GM12874 (cell line): ENCODE results near the gene SLC6A13.

Experiments used
- TF ChIP-seq, protein P1 (sequence below): IDR thresholded peaks from 2 replicates; pipeline ENCODE4 v1.5.1; 2011; ENCODE audit warnings: low read depth, mild to moderate bottlenecking, control low read depth, low read length, moderate library complexity; ENCODE audit not compliant: insufficient read depth

SLC6A13 gene

DNA sequence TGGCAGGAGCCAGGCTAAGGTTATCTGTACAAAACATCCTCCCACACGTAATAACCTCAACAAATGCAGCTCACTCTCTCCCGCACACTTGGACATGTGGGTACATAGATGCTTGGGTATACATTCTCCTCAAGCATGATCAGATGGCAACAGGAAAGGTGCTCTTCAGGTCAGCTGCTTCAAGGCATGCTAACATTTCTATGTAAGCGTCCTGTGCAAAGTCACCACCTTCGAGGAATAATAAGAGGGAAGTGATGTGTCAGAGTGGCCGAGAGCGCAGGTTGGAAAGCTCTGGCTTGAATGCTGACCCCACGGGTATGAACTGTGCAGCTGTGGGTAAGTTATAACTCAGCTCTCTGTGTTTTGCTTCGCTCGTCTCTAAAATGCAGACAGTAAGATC lies 24.5 kb downstream of the SLC6A13 start:
- TF ChIP-seq, protein P1, sequence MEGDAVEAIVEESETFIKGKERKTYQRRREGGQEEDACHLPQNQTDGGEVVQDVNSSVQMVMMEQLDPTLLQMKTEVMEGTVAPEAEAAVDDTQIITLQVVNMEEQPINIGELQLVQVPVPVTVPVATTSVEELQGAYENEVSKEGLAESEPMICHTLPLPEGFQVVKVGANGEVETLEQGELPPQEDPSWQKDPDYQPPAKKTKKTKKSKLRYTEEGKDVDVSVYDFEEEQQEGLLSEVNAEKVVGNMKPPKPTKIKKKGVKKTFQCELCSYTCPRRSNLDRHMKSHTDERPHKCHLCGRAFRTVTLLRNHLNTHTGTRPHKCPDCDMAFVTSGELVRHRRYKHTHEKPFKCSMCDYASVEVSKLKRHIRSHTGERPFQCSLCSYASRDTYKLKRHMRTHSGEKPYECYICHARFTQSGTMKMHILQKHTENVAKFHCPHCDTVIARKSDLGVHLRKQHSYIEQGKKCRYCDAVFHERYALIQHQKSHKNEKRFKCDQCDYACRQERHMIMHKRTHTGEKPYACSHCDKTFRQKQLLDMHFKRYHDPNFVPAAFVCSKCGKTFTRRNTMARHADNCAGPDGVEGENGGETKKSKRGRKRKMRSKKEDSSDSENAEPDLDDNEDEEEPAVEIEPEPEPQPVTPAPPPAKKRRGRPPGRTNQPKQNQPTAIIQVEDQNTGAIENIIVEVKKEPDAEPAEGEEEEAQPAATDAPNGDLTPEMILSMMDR, result no peak

DNA sequence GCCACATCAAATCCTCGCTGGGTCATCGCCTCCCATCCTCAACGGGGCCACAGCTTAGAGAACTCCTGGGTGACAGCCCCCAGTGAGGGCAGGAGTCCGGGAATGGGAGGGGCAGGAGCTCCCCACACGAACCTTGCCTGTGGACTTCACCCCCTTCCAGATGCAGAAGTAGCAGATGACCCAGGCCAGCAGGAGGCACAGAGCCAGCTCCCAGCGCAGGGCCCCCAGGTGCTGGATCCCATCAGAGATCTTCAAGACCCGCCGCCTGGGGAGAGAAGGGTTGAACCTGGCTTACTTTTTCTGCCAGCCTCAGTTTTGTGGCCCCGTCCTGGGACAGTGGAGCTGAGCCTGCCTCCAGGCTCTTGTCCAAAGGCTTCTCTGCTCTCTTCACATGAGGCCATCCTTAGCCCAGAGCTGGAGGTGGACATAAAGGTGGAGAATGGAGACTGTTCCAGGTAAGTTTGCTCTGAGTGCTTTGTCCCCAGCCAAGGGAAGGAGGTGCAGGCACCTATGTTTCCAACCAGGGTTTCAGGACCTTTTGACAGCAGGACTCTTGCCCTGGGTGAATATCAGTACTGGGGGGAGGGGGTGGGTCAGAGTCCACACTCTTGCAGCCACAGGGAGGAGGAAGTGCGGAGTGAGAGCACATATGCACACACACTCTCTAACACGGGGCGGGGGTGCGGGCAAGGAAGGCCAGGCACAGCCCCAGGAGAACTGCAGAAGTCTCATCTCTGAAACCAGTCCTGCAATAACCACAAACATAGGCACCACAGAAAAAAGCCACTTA lies 25.4 kb downstream of the SLC6A13 start:
- TF ChIP-seq, protein P1, result no peak

GRCh38 chr12:236445-236844 lies 26.2 kb downstream of the SLC6A13 start:
- TF ChIP-seq, protein P1, result no peak

DNA sequence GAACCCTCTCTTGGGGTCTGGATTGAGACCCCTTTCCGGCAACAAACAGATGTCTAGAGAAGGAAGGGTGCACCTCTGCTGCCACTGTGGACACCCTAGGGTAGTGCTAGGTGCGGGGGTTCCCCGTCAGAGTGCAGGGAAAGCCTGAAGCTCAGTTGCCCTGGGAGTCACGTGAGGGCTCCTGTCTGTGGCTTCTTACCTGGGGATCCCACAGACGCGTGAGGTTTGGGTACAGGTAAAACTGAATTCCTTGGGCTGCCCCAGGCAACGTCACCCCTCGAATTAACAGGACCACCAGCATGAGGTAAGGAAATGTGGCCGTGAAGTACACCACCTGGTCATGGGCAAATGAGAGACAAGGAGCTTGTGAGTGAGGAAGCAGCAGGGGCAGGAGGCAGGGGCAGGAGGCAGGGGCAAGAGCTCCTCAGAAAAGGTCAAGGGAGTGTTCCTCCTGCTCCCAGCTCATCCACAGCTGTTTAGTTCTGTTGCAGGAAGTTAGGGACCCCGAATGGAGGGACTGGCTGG lies 27.7 kb downstream of the SLC6A13 start:
- TF ChIP-seq, protein P1, result no peak

GRCh38 chr12:234019-234418 lies 28.6 kb downstream of the SLC6A13 start:
- TF ChIP-seq, protein P1, result no peak

GRCh38 chr12:233615-233968 lies 29.0 kb downstream of the SLC6A13 start:
- TF ChIP-seq, protein P1, result no peak

DNA sequence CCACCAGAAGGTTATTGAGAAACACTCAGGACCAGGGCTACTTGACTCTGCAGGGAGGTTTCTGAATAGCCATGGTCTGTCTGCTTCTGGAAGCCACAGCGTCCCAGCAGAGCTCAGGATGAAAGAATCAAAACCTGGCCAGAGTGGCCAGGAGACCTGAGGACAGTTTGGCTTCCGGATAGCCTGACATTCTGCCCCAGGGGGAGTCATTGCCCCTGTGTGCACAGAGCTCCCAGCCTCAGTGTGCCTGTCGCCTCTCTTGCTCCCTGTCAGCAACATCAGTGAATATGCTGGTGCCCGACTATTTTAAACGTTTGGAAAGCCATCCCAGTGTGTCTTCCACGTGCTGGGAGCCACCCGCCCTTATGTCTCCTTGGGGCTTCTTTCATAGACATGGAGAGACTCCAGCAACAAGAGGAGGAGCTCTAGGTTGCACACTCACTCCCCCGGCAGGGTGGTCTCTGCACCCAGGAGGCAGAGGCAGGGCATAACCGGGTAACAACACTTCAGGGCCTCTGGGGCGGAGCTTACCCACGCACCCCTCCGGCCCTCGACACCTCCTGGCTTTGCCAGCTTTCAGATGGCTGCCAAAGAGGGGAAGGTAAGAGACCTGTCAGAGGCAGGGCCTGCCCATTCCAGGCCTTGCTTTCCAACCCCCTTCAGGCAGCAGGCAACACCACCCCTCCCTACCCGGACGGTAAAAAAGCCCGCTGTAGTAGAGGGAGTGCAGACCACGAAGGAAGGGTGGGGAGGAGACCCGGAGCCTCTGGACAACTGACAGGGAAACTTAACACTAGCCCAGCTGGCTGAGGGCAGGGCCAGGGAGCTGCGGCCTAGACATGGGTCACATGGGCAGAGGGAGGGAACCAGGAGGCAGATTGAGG lies 29.7 kb downstream of the SLC6A13 start:
- TF ChIP-seq, protein P1, result no peak
